Activated naive CD8-positive, alpha-beta T cell treated with anti-CD3 and anti-CD28 coated beads for 36 hours (primary cell): ENCODE data around the gene NCKAP5L. TPM values are rescaled to one million over a fixed set of nuclear protein-coding genes. Genes with fewer than 3 reads are reported as not detected.
"Not testable (repeated sequence)": the region's sequence is repeated elsewhere in the genome, so short reads cannot be mapped to it uniquely, and the experiment has no call there.

Experiments used
- DNase-seq: peaks from one replicate; pipeline ENCODE4 v3.0.0; 2021
- H3K27ac Mint-ChIP-seq: one replicate; pipeline ENCODE4 v1.8.0; 2022; ENCODE audit warnings: mild to moderate bottlenecking, moderate library complexity, mixed read lengths
- H3K27me3 Mint-ChIP-seq: one replicate; pipeline ENCODE4 v1.8.0; 2022; ENCODE audit warnings: mild to moderate bottlenecking, mixed read lengths
- H3K36me3 Mint-ChIP-seq: one replicate; pipeline ENCODE4 v1.8.0; 2021; ENCODE audit warnings: mild to moderate bottlenecking, mixed read lengths
- H3K4me1 Mint-ChIP-seq: one replicate; pipeline ENCODE4 v1.8.0; 2021; ENCODE audit warnings: mixed read lengths
- H3K4me3 Mint-ChIP-seq: one replicate; pipeline ENCODE4 v1.8.0; 2022; ENCODE audit warnings: mild to moderate bottlenecking, moderate library complexity, mixed read lengths
- H3K9me3 Mint-ChIP-seq: one replicate; pipeline ENCODE4 v1.8.0; 2022; ENCODE audit warnings: mixed read lengths
- total RNA-seq, 2 experiments: library from RNA; stranded (reverse); gene quantifications; one replicate each; pipeline ENCODE4 v1.2.3, GENCODE V29; 2021

Gene NCKAP5L
- total RNA-seq, 2 experiments from 2014 or later = 7.9 to 8.9 TPM

GRCh38 chr12:49868449-49868848, 40.2 kb upstream of the NCKAP5L start:
- DNase-seq = no peak

GRCh38 chr12:49867570-49868341, 39.5 kb upstream of the NCKAP5L start:
- Mint-ChIP-seq H3K36me3 (no peaks in the 10 kb centered on the region), H3K4me1 (no peaks in the 10 kb centered on the region), H3K27me3 (no peaks in the 10 kb centered on the region), H3K9me3 (no peaks in the 10 kb centered on the region), H3K4me3 (no peak overlapping the region), H3K27ac (no peak overlapping the region)
- DNase-seq = no peak

More at GRCh38 chr12:49868449-49868848, 40.2 kb upstream of the NCKAP5L start:
- Mint-ChIP-seq H3K9me3 (no peaks in the 10 kb centered on the region), H3K4me3 (no peak overlapping the region), H3K36me3 (no peaks in the 10 kb centered on the region), H3K27me3 (no peaks in the 10 kb centered on the region), H3K27ac (no peak overlapping the region), H3K4me1 (no peaks in the 10 kb centered on the region)

GRCh38 chr12:49866859-49867569, 38.8 kb upstream of the NCKAP5L start:
- DNase-seq = peak; percentile 72
- Mint-ChIP-seq H3K9me3 (no peaks in the 10 kb centered on the region), H3K27ac (no peak overlapping the region), H3K4me1 (no peaks in the 10 kb centered on the region), H3K27me3 (no peaks in the 10 kb centered on the region), H3K4me3 (no peak overlapping the region), H3K36me3 (no peaks in the 10 kb centered on the region)

DNA sequence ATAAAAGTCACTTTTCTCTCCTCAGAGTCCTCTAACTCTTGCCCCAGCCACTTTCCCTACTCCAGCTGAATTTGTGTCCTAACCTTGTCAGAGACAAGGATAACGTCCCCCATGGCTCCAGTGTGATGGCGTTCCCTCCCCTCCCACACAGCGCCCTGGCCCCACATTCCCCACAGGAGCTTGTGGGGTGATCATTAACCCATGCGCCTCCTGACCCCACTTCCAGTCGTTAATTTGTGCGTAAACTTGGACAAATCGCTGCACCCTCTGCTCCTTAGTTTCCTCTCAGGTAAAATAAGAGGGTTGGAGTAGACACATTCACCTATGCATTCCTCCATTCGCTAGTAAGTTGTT, 37.5 kb upstream of the NCKAP5L start:
- DNase-seq = no peak
- Mint-ChIP-seq H3K36me3 (no peaks in the 10 kb centered on the region), H3K4me3 (no peak overlapping the region), H3K27ac (no peak overlapping the region), H3K4me1 (no peaks in the 10 kb centered on the region), H3K9me3 (no peaks in the 10 kb centered on the region), H3K27me3 (no peaks in the 10 kb centered on the region)

GRCh38 chr12:49865109-49865781, 37.0 kb upstream of the NCKAP5L start:
- H3K27ac Mint-ChIP-seq = no peak overlapping the region
- no peaks in the 10 kb centered on the region for H3K36me3 Mint-ChIP-seq
- H3K4me3 Mint-ChIP-seq = no peak overlapping the region
- no peaks in the 10 kb centered on the region for H3K4me1 Mint-ChIP-seq
- H3K9me3 Mint-ChIP-seq = no peaks in the 10 kb centered on the region
- DNase-seq = no peak
- no peaks in the 10 kb centered on the region for H3K27me3 Mint-ChIP-seq

GRCh38 chr12:49864798-49865090, 36.5 kb upstream of the NCKAP5L start:
- DNase-seq = no peak
- Mint-ChIP-seq H3K4me1 (no peaks in the 10 kb centered on the region), H3K36me3 (no peaks in the 10 kb centered on the region), H3K9me3 (no peaks in the 10 kb centered on the region), H3K4me3 (no peak overlapping the region), H3K27ac (no peak overlapping the region), H3K27me3 (no peaks in the 10 kb centered on the region)

DNA sequence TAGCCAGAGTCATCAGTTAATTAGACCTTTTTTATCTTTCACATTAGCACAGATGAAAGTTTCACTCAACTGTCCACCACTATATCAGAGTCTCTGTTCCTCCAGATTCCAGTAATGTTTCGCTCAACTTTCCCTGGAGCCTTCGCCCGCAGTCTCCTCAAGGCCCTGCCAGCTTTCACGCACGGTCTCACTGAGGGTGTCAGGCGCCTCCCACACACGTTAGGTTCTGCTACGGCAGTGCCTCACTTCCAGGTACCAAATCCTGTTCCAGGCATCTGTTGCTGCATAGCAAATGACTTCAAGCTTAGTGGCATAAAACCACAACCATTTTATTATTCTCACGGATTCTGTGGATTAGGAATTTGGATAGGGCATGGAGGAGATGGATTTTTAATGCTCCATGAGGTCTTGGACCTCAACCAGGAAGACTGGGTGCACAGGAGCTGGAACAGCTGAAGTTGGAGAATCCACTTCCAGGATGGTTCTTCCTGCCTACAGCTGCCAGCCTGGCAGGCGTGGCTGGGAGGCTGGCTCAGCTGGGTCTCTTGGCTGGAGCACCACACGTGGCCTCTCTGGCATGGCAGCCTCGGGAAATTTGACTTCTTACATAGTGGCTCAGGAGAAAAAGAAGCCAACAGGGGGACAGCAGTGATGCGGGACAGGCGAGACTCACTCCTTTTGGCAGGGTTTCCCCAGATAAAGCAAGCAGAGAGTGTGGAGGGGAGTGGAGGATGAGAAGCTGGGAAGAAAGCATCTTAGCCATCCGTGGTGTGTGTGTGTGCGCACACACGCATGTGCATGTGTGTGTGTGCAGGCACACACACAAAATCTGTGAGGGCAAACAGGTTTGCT, 36.0 kb upstream of the NCKAP5L start:
- DNase-seq = no peak

DNA sequence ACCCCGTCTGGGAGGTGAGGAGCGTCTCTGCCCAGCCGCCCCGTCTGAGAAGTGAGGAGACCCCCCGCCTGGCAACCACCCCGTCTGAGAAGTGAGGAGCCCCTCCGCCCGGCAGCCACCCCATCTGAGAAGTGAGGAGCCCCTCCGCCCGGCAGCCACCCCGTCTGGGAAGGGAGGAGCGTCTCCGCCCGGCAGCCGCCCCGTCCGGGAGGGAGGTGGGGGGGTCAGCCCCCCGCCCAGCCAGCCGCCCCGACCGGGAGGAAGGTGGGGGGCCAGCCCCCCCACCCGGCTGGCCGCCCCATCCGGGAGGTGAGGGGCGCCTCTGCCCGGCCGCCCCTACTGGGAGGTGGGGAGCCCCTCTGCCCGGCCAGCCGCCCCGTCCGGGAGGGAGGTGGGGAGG, 32.7 kb upstream of the NCKAP5L start:
- not testable (repeated sequence) for H3K27me3 Mint-ChIP-seq, H3K4me3 Mint-ChIP-seq, H3K9me3 Mint-ChIP-seq, H3K4me1 Mint-ChIP-seq, H3K36me3 Mint-ChIP-seq, H3K27ac Mint-ChIP-seq, DNase-seq

More for the DNA sequence above, 36.0 kb upstream of the NCKAP5L start:
- Mint-ChIP-seq H3K27ac (no peak overlapping the region), H3K36me3 (no peaks in the 10 kb centered on the region), H3K4me1 (no peaks in the 10 kb centered on the region), H3K27me3 (no peaks in the 10 kb centered on the region), H3K9me3 (no peaks in the 10 kb centered on the region), H3K4me3 (no peak overlapping the region)

DNA sequence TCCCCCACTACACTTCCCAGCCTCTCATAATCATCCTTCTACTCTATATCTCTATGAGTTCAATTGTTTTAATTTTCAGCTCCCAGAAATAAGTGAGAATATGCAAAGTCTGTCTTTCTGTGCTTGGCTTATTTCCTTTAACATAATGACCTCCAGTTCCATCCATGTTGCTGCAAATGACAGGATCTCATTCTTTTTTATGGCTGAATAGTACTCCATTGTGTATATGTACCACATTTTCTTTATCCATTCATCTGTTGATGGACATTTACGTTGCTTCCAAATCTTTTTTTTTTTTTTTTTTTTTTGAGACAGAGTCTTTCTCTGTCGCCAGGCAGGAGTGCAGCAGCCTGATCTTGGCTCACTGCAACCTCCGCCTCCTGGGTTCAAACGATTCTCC, 27.7 kb upstream of the NCKAP5L start:
- H3K36me3 Mint-ChIP-seq, DNase-seq, H3K4me1 Mint-ChIP-seq, H3K9me3 Mint-ChIP-seq, H3K4me3 Mint-ChIP-seq, H3K27ac Mint-ChIP-seq, H3K27me3 Mint-ChIP-seq: not testable (repeated sequence)

DNA sequence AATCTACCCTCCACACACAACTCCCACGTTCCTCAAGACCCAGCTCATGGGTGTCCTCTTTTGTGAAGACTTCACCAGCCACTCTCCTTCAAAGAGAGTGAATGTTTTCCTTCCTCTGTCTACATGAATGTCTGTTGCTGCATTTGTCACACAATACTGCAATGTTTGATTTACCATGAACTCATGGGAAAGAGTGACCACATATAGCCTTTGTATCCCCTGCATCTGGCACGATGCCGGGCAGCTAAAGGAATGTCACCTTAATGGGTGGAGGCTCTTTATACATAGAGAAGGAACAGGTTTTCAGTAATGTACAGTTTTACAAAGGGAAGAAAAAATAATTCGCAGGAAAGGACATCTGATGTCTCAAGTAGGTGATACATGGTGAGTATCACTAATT, 26.8 kb upstream of the NCKAP5L start:
- Mint-ChIP-seq H3K9me3 (no peaks in the 10 kb centered on the region), H3K27ac (no peak overlapping the region), H3K4me3 (no peak overlapping the region), H3K27me3 (no peaks in the 10 kb centered on the region), H3K36me3 (no peaks in the 10 kb centered on the region), H3K4me1 (peaks cover 3% of the 10 kb centered on the region)
- no peak for DNase-seq

- Mint-ChIP-seq H3K9me3 (no peaks in the 10 kb centered on the region), H3K4me3 (no peak overlapping the region), H3K27ac (no peak overlapping the region), H3K27me3 (no peaks in the 10 kb centered on the region), H3K4me1 (peaks cover 3% of the 10 kb centered on the region), H3K36me3 (no peaks in the 10 kb centered on the region)
- no peak for DNase-seq
Observed at GRCh38 chr12:49853671-49854070, 25.5 kb upstream of the NCKAP5L start.

- Mint-ChIP-seq H3K4me3 (no peak overlapping the region), H3K36me3 (no peaks in the 10 kb centered on the region), H3K27me3 (no peaks in the 10 kb centered on the region), H3K9me3 (no peaks in the 10 kb centered on the region), H3K27ac (no peak overlapping the region), H3K4me1 (peaks cover 17% of the 10 kb centered on the region)
- DNase-seq = no peak
Observed at GRCh38 chr12:49847161-49847560, 18.9 kb upstream of the NCKAP5L start.

DNA sequence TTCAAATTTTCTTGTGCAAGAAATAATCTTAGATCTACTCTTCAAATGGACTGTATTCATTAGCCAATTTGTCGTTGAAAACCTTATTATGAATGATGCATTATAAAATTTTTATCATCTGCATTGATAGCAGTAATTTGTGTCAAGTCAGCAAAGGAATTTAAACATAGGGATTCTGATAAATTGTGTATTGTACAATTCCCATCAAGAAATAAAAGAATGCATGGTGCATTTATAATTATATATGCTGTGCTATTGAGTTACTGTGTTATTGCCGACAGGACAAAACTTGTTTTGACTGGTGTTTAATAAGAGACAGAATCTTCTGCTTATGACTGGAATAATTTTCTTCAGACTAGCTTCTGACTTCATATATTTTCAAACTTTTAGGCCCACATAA, 17.8 kb upstream of the NCKAP5L start:
- H3K27ac Mint-ChIP-seq = no peak overlapping the region
- peaks cover 26% of the 10 kb centered on the region for H3K4me1 Mint-ChIP-seq
- H3K36me3 Mint-ChIP-seq = no peaks in the 10 kb centered on the region

DNA sequence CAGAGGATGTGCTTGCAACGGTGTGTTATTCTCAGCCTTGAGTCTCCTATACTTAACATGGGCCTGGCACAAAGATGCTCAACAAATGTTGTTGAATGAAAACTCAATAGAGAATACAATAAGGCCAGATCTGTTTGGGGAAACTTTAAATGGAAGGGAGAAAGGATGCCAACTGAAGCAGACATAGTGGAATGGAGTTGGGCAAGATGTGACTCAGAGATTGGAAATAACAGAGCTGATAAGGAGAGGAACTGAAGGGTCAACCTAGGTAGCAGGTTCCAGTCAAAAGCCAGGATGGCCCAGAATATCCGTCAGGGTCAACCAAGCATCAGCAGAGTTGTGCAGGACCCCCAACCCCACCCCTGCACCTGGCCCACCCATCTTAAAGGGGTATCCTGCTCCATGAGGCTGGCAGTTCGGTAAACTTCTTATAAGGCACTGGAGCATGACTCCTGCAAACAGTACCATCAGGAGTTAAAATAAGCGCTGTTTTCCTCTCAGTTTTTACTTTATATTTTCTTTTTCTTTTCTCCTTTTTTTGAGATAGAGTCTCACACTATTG, 15.7 kb upstream of the NCKAP5L start:
- Mint-ChIP-seq H3K27ac (no peak overlapping the region), H3K27me3 (no peaks in the 10 kb centered on the region), H3K4me1 (peaks cover 26% of the 10 kb centered on the region), H3K9me3 (no peaks in the 10 kb centered on the region), H3K36me3 (no peaks in the 10 kb centered on the region), H3K4me3 (no peak overlapping the region)
- no peak for DNase-seq

More for the DNA sequence above, 17.8 kb upstream of the NCKAP5L start:
- Mint-ChIP-seq H3K9me3 (no peaks in the 10 kb centered on the region), H3K4me3 (no peak overlapping the region), H3K27me3 (no peaks in the 10 kb centered on the region)
- DNase-seq = no peak

DNA sequence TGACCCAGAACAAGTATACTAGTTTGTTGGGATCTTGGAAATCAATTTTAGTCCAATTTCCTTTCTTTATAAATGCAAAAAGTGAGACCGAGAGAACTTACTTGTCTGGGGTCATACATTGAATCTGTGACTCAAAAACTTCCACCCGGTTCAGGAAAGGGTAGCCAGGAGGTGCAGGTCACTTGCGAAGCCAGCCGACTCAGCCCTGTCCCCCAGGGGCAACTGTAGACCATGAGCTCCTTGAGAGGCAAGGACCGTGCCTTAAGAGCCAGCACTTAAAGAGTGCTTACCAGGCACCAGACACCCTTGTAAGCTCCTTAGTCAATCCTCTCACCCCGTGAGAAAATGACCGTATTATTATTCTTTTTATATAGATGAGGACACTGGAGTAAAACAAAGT, 15.2 kb upstream of the NCKAP5L start:
- Mint-ChIP-seq H3K4me3 (peak overlapping the region; percentile 97), H3K9me3 (no peaks in the 10 kb centered on the region), H3K4me1 (peaks cover 28% of the 10 kb centered on the region), H3K36me3 (no peaks in the 10 kb centered on the region), H3K27ac (peak overlapping the region; percentile 96), H3K27me3 (no peaks in the 10 kb centered on the region)
- DNase-seq = no peak
